GM10266 (cell line): ENCODE data around the gene ANKRD9.
"Not testable (repeated sequence)": the region's sequence is repeated elsewhere in the genome, so short reads cannot be mapped to it uniquely, and the experiment has no call there.

Source experiments
- DNase-seq: peaks from one replicate; pipeline ENCODE4 v3.0.0; 2012; ENCODE audit errors: extremely low spot score
- CTCF ChIP-seq: IDR thresholded peaks from 2 replicates; pipeline ENCODE4 v1.5.1; 2012; ENCODE audit warnings: mild to moderate bottlenecking, low read depth; ENCODE audit not compliant: control insufficient read depth, insufficient read depth; ENCODE audit errors: missing control alignments

ANKRD9 gene

GRCh38 chr14:102548616-102549240, 39.2 kb upstream of the ANKRD9 start:
- no peak for TF ChIP-seq CTCF
- no peak for DNase-seq

- no peak for DNase-seq
Measured at GRCh38 chr14:102545461-102546265, 36.1 kb upstream of the ANKRD9 start.

GRCh38 chr14:102544747-102545460, 35.3 kb upstream of the ANKRD9 start:
- no peak for DNase-seq
- no peak for TF ChIP-seq CTCF

More at GRCh38 chr14:102545461-102546265, 36.1 kb upstream of the ANKRD9 start:
- TF ChIP-seq CTCF: no peak

- no peak for TF ChIP-seq CTCF
- no peak for DNase-seq
Measured at GRCh38 chr14:102544046-102544746, 34.6 kb upstream of the ANKRD9 start.

- DNase-seq: no peak
- no peak for TF ChIP-seq CTCF
Measured at GRCh38 chr14:102541771-102542170, 32.2 kb upstream of the ANKRD9 start.

GRCh38 chr14:102541029-102541491, 31.5 kb upstream of the ANKRD9 start:
- DNase-seq: not testable (repeated sequence)

- DNase-seq: no peak
- TF ChIP-seq CTCF: no peak
Measured at GRCh38 chr14:102540315-102541028, 30.9 kb upstream of the ANKRD9 start.
